Measurements from ENCODE around the gene APRT.
"Not testable (repeated sequence)": the region's sequence is repeated elsewhere in the genome, so short reads cannot be mapped to it uniquely, and the experiment has no call there.

APRT gene

DNA sequence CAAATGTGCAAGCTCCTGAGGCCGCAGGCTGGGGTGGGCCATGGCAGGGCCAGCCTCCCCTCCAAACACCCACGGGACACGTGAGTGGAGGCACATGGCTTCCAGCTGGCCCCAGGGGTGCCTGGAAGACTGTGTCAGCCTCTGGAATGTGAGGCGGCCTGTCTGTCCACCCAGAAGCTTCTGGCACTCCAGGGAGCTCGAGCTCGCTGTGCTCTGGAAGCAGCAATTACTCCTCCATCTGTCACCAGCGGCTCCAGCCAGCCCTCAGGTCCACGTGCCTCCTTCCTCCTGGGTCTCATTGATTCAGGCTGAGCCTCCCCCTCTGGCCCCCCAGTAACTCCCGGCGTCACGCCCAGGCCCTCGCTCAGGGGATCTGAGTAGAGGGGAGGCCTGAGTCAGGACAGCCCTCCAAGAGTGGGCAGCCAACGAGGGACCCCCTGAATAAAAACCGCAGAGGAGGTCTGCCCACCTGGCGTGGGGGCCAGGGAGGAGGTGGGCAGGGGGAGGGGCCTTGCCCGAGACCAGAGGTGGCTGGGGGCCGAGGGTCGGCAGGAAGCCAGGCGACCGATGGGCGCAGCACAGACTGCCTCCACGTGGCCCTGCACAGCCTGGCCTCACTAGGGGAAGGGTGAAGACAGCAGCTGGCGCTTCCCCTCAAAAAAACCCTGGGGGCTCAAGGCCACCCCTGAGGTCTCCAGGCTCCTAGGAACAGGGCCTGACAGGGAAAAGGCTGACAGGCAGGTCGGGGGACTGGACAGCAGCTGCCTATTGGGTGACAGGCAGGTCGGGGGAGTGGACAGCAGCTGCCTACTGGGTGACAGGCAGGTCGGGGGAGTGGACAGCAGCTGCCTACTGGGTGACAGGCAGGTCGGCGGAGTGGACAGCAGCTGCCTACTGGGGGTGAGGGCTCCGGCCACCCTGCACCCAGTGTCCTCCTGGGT lies 38.6 kb downstream of the APRT start:
- no peak for DNase-seq (ENCODE audit: low read depth)

- DNase-seq (ENCODE audit: low read depth) = not testable (repeated sequence)
Measured at GRCh38 chr16:88771781-88772180, 39.9 kb downstream of the APRT start.

DNA sequence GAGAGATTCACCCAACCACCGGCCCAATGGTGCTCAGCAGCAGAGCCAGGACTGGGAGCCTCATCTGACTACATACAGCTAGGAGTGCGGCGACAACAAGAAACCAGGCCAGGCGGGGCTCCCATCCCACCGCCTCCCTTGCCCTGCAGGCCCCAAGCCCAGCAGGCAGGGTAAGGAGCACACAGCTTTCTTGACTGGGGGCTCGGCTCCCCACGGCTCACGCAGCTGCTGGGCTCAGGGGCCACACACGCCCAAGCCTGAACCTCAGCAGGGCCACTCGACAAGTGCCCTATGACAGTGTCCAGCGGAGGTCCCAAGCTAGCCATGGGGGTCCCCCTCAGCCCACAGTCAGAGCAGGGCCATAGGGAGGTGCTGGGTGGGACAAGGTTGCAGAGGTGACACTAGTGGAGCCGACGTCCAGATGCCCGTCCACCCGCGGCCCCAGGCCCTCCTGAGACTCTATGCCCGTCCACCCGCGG lies 40.4 kb downstream of the APRT start:
- no peak for DNase-seq (ENCODE audit: low read depth)

DNA sequence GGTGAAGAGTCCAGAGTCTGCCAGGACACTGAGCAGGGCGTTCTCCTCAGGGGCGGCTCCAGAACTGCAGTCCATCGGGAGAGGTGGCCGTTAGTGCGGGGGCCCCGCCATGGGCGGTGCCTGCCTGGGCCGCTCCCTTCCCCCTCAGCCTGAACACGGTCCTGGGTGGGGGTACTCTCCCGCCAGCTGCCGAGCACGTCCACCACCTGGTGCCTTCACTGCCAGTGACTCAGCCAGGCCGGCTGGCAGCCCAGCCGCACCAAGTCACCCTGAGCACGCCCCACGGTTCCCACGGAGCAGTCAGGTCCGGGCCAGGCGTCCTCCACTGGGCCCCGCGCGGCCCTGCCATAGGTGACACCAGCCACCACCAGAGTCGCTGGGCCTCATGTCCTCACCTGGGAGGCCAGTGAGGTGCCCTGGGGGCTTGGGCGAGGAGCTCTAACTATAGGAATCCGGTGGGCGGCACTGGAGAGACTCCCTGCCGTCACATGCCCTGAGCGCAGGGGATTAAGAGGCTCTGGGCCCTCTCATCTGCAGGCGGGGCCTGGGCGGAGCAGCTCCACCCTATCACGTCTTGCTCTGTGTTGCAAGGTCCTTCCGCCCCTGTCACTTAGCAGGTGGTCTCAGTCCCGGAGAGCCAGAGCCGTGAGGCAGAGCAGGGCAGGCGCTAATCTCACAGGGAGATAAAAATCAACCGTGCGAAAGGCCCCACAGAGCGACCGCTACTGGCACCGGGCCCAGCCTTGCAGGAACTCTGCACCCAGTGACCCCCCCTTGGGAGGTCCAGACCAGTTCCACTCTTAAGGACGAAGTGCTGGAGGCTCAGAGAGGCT lies 41.1 kb downstream of the APRT start:
- peak; percentile 49 for DNase-seq (ENCODE audit: low read depth)

GRCh38 chr16:88769617-88770460 lies 41.9 kb downstream of the APRT start:
- DNase-seq (ENCODE audit: low read depth) = no peak

GRCh38 chr16:88768071-88768783 lies 43.5 kb downstream of the APRT start:
- no peak for DNase-seq (ENCODE audit: low read depth)

DNA sequence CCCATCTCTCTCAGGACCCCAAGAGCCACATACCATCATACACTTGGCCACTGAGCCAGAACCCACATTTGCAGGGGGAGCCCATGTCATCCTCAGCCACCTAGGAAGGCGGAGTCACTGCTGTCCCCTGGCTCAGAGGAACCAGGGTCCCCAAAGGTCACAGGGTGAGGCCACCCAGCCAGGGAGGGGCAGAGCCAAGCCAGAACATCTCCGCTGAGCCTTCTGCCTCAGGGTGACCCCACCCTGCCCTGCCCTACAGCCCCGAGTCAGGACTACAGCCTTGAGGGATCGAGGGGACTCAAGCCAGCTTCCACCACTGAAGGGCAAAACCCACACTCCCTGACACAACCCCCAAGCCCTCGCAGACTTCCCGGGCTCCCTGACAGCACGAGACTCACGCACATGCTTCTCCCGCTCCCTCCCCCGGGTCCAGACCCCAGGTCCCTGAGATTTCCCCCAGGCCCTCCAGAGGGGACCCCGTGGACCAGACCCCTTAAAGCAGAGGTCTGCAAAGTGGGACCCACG lies 44.1 kb downstream of the APRT start:
- no peak for DNase-seq (ENCODE audit: low read depth)

- DNase-seq (ENCODE audit: low read depth) = no peak
Measured at GRCh38 chr16:88766975-88767374, 44.8 kb downstream of the APRT start.

- no peak for DNase-seq (ENCODE audit: low read depth)
Measured at GRCh38 chr16:88764913-88765349, 46.8 kb downstream of the APRT start.

DNA sequence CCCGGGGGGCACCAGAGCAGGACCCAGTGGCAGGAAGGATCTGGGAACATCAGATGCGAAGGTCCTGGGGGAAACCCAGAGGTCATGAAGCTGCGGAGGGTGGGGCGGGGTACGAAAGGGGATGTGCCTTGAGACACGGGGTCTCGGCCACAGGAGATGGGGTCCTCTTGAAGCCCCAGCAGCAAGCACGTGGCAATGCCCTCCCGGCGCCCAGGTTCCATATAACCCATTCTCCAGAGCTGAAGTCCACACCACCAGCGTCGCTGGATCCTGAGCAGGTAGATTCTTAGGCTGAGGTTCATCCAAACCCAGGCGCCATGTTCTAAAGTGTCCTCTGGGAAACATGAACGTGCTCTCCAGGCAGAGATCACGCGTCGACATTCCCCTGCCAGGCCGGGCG lies 47.6 kb downstream of the APRT start:
- no peak for DNase-seq (ENCODE audit: low read depth)

DNA sequence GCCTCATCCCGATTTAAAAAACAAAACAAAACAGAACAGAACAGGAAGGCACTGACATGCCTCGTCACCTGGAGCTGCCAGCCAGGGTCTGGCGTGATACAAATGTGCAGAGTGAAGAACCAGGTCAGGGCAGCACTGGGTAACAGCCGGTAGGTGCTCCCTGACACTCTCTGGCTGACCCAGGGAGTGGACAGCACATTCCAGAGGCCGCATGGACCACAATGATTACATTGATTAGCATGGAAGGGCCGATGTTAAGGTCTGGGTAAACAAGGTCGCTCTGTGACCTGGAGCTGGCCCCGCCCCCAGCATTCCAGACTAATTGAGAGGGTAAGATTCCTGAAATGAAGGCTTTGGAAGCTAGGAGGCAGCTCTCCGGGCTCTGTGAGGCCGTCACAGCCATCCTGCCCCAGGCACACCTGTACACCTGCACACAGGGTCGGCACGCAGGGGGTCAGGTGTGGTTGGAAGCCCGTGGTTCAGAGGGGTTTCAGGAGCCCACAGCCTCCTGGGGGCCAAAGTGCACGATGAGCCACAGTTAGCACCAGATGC lies 48.1 kb downstream of the APRT start:
- DNase-seq (ENCODE audit: low read depth) = no peak

GRCh38 chr16:88762941-88763340 lies 48.8 kb downstream of the APRT start:
- no peak for DNase-seq (ENCODE audit: low read depth)

GRCh38 chr16:88762258-88762870 lies 49.4 kb downstream of the APRT start:
- no peak for DNase-seq (ENCODE audit: low read depth)

DNA sequence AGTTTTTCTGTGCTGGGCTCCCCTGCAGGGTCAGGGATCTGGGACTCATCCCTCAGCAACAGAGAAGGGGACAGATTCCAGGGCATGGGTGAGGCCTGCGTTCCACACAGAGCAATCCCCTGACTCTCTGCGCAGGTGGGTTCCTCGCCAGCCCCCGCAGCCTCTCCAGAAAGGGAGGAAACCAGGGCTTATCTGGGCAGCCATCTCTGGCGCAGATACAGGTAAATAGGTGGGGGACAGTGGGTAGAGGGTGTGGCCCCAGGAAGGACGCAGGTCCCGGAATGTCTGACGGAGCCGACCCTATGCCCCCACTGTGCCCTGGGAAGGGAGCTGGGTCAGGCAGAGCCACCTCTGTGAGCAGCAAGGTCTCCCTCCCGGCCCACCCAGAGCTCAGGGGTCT lies 49.9 kb downstream of the APRT start:
- no peak for DNase-seq (ENCODE audit: low read depth)

DNA sequence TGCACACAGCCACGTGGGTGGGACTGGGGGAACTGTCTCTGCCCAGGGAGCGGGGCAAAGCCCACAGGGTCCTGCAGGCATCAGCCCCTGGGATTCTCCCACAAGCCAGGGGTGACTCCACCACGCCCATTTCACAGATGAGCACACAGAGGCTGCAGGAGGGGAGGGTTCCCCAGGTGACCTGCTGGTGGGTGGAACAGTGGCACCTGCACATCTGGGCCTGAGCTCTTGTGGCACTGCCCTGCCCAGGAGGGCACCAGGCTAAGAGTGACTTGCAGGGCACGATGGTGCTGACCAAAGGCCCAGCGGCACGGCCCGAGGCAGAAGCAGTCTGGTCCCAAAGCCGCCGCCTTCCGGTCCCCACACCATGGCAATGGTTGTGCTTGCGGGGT lies 50.6 kb downstream of the APRT start:
- no peak for DNase-seq (ENCODE audit: low read depth)

DNA sequence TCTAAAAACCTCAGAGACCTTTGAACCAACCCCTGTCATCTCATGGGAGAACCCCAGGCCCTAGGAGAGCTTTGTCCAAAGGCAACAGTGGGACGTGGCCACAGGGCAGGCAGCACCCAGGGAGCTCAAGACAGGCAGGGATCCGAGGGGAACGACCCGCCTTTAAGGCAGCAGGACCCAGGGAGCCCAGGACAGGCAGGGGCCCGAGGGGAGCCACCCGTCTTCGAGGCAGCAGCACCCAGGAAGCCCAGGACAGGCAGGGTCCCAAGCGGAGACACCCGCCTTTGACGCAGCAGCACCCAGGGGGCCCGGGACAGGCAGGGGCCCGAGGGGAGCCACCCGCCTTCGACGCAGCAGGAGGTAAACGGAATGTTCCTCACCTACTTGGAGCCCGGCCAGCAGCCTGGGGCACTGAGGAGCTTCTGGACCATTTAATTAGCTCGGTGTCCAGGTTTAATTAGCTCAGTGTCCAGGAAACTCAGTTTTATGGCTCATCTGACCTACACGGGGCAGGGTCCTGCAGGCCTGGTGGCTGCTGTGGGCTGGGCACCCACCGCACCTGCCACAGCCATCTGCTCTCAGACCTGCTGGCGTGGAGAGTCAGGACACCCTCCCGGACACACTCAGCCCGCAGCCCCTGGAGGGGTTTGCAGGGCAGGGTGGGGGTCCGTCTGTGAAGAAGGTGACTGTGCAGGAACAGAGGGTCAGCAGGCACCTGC lies 51.1 kb downstream of the APRT start:
- DNase-seq (ENCODE audit: low read depth) = no peak

GRCh38 chr16:88759976-88760350 lies 51.8 kb downstream of the APRT start:
- DNase-seq (ENCODE audit: low read depth) = no peak

Measured in stimulated activated CD8-positive, alpha-beta memory T cell treated with anti-CD3 and anti-CD28 coated beads, Interleukin-4, amount 100 ng/mL, for 24 hours (primary cell).